ENCODE data around the gene LDB2.
"Not testable (repeated sequence)": the region's sequence is repeated elsewhere in the genome, so short reads cannot be mapped to it uniquely, and the experiment has no call there.

LDB2 gene

GRCh38 chr4:16579866-16580265, 318.6 kb downstream of the LDB2 start:
- DNase-seq (ENCODE audit: extremely low read depth in 1 of 2, low read depth in 1 of 2), result no peak

GRCh38 chr4:16577177-16577576, 321.3 kb downstream of the LDB2 start:
- DNase-seq (ENCODE audit: extremely low read depth in 1 of 2, low read depth in 1 of 2), result no peak

- no peak for DNase-seq (ENCODE audit: extremely low read depth in 1 of 2, low read depth in 1 of 2)
Observed at GRCh38 chr4:16574981-16575380, 323.5 kb downstream of the LDB2 start.

- DNase-seq (ENCODE audit: extremely low read depth in 1 of 2, low read depth in 1 of 2), result no peak
Observed at GRCh38 chr4:16573739-16574138, 324.7 kb downstream of the LDB2 start.

- DNase-seq (ENCODE audit: extremely low read depth in 1 of 2, low read depth in 1 of 2), result no peak
Observed at GRCh38 chr4:16573206-16573605, 325.2 kb downstream of the LDB2 start.

- no peak for DNase-seq (ENCODE audit: extremely low read depth in 1 of 2, low read depth in 1 of 2)
Observed at GRCh38 chr4:16572631-16573030, 325.8 kb downstream of the LDB2 start.

- no peak for DNase-seq (ENCODE audit: extremely low read depth in 1 of 2, low read depth in 1 of 2)
Observed at GRCh38 chr4:16572161-16572560, 326.3 kb downstream of the LDB2 start.

- no peak for DNase-seq (ENCODE audit: extremely low read depth in 1 of 2, low read depth in 1 of 2)
Observed at GRCh38 chr4:16569790-16570189, 328.7 kb downstream of the LDB2 start.

GRCh38 chr4:16557316-16557715, 341.1 kb downstream of the LDB2 start:
- not testable (repeated sequence) for DNase-seq (ENCODE audit: extremely low read depth in 1 of 2, low read depth in 1 of 2)

- DNase-seq (ENCODE audit: extremely low read depth in 1 of 2, low read depth in 1 of 2), result no peak
Observed at GRCh38 chr4:16555156-16555555, 343.3 kb downstream of the LDB2 start.

GRCh38 chr4:16550531-16550930, 347.9 kb downstream of the LDB2 start:
- no peak for DNase-seq (ENCODE audit: extremely low read depth in 1 of 2, low read depth in 1 of 2)

- DNase-seq (ENCODE audit: extremely low read depth in 1 of 2, low read depth in 1 of 2), result no peak
Observed at GRCh38 chr4:16545656-16546055, 352.8 kb downstream of the LDB2 start.

- no peak for DNase-seq (ENCODE audit: extremely low read depth in 1 of 2, low read depth in 1 of 2)
Observed at GRCh38 chr4:16544869-16545268, 353.6 kb downstream of the LDB2 start.

- DNase-seq (ENCODE audit: extremely low read depth in 1 of 2, low read depth in 1 of 2), result no peak
Observed at GRCh38 chr4:16544251-16544721, 354.2 kb downstream of the LDB2 start.

GRCh38 chr4:16537926-16538325, 360.5 kb downstream of the LDB2 start:
- DNase-seq (ENCODE audit: extremely low read depth in 1 of 2, low read depth in 1 of 2), result no peak

GRCh38 chr4:16532240-16532970, 366.0 kb downstream of the LDB2 start:
- DNase-seq (ENCODE audit: extremely low read depth in 1 of 2, low read depth in 1 of 2), result no peak

- DNase-seq (ENCODE audit: extremely low read depth in 1 of 2, low read depth in 1 of 2), result no peak
Observed at GRCh38 chr4:16530688-16531635, 367.5 kb downstream of the LDB2 start.

GRCh38 chr4:16524911-16525554, 373.4 kb downstream of the LDB2 start:
- DNase-seq (ENCODE audit: extremely low read depth in 1 of 2, low read depth in 1 of 2), result no peak

GRCh38 chr4:16524406-16524805, 374.0 kb downstream of the LDB2 start:
- no peak for DNase-seq (ENCODE audit: extremely low read depth in 1 of 2, low read depth in 1 of 2)

- not testable (repeated sequence) for DNase-seq (ENCODE audit: extremely low read depth in 1 of 2, low read depth in 1 of 2)
Observed at GRCh38 chr4:16523526-16523925, 374.9 kb downstream of the LDB2 start.

GRCh38 chr4:16521156-16521915, 377.1 kb downstream of the LDB2 start:
- no peak for DNase-seq (ENCODE audit: extremely low read depth in 1 of 2, low read depth in 1 of 2)

All from stimulated activated CD8-positive, alpha-beta memory T cell treated with anti-CD3 and anti-CD28 coated beads, Interleukin-7, amount 100 ng/mL, for 48 hours (primary cell).